ENCODE measurements around the gene HMGCL. TPM values are rescaled to one million over a fixed set of nuclear protein-coding genes. Genes with fewer than 3 reads are reported as not detected.

The HMGCL gene
- total RNA-seq, 1 donor = 39.8 TPM

- Histone ChIP-seq H3K27me3 (ENCODE audit: insufficient read depth, low read length) (peaks cover 4% of the 10 kb centered on the region), H3K36me3 (ENCODE audit: insufficient read depth, low read length) (peaks cover 3% of the 10 kb centered on the region), H2AFZ (ENCODE audit: low read length) (peak within 1 kb of the TSS; percentile 92), H4K20me1 (ENCODE audit: insufficient read depth, low read length) (no peaks in the 10 kb centered on the region), H3K4me2 (ENCODE audit: insufficient read depth, low read length) (peak within 1 kb of the TSS; percentile 99), H3K27ac (ENCODE audit: low read depth, low read length) (peak within 1 kb of the TSS; percentile 51), H3K4me3 (ENCODE audit: insufficient read depth, low read length) (peak within 1 kb of the TSS; percentile 88), H3K9me3 (ENCODE audit: low read depth, low read length) (no peaks in the 10 kb centered on the region), H3K79me2 (ENCODE audit: insufficient read depth, low read length) (peaks cover 7% of the 10 kb centered on the region), H3K4me1 (ENCODE audit: insufficient read depth, low read length) (peaks cover 13% of the 10 kb centered on the region)
- peak; percentile 93 for TF ChIP-seq CTCF (IDR thresholded peaks at IDR 0.05; ENCODE audit: extremely low read depth, low read depth, low read length)
- DNase-seq (ENCODE audit: insufficient read length, low spot score, missing footprints) = peak; percentile 99
These were observed 42.8 kb upstream of the HMGCL start, which contains the start of gene FUCA1 for GRCh38 chr1:23867895-23868556. Gene FUCA1 (minus strand): TSS chr1:23868290. CDS start chr1:23868286, 4 bp downstream.

GRCh38 chr1:23867542-23867894 is 42.3 kb upstream of the HMGCL start:
- H3K9me3 ChIP-seq (ENCODE audit: low read depth, low read length) = no peaks in the 10 kb centered on the region
- peaks cover 13% of the 10 kb centered on the region for H3K4me1 ChIP-seq (ENCODE audit: insufficient read depth, low read length)
- H3K79me2 ChIP-seq (ENCODE audit: insufficient read depth, low read length) = peaks cover 7% of the 10 kb centered on the region
- peaks cover 3% of the 10 kb centered on the region for H3K36me3 ChIP-seq (ENCODE audit: insufficient read depth, low read length)
- H3K4me2 ChIP-seq (ENCODE audit: insufficient read depth, low read length) = peak overlapping the region; percentile 99
- H3K4me3 ChIP-seq (ENCODE audit: insufficient read depth, low read length) = peak overlapping the region; percentile 88
- peak overlapping the region; percentile 92 for H2AFZ ChIP-seq (ENCODE audit: low read length)
- no peaks in the 10 kb centered on the region for H4K20me1 ChIP-seq (ENCODE audit: insufficient read depth, low read length)
- no peak for TF ChIP-seq CTCF (IDR thresholded peaks at IDR 0.05; ENCODE audit: extremely low read depth, low read depth, low read length)
- peaks cover 4% of the 10 kb centered on the region for H3K27me3 ChIP-seq (ENCODE audit: insufficient read depth, low read length)
- no peak for DNase-seq (ENCODE audit: insufficient read length, low spot score, missing footprints)
- no peak overlapping the region for H3K27ac ChIP-seq (ENCODE audit: low read depth, low read length)

- H3K27ac ChIP-seq (ENCODE audit: low read depth, low read length) = peak overlapping the region; percentile 7
- H2AFZ ChIP-seq (ENCODE audit: low read length) = no peak overlapping the region
- H3K9me3 ChIP-seq (ENCODE audit: low read depth, low read length) = no peaks in the 10 kb centered on the region
- peaks cover 4% of the 10 kb centered on the region for H3K27me3 ChIP-seq (ENCODE audit: insufficient read depth, low read length)
- H3K4me3 ChIP-seq (ENCODE audit: insufficient read depth, low read length) = no peak overlapping the region
- DNase-seq (ENCODE audit: insufficient read length, low spot score, missing footprints) = peak; percentile 50
- H3K4me2 ChIP-seq (ENCODE audit: insufficient read depth, low read length) = no peak overlapping the region
- H3K79me2 ChIP-seq (ENCODE audit: insufficient read depth, low read length) = peaks cover 7% of the 10 kb centered on the region
- H4K20me1 ChIP-seq (ENCODE audit: insufficient read depth, low read length) = no peaks in the 10 kb centered on the region
- peaks cover 13% of the 10 kb centered on the region for H3K4me1 ChIP-seq (ENCODE audit: insufficient read depth, low read length)
- no peak for TF ChIP-seq CTCF (IDR thresholded peaks at IDR 0.05; ENCODE audit: extremely low read depth, low read depth, low read length)
- peaks cover 8% of the 10 kb centered on the region for H3K36me3 ChIP-seq (ENCODE audit: insufficient read depth, low read length)
These were observed 40.3 kb upstream of the HMGCL start for GRCh38 chr1:23865543-23865930.

- no peak overlapping the region for H2AFZ ChIP-seq (ENCODE audit: low read length)
- H4K20me1 ChIP-seq (ENCODE audit: insufficient read depth, low read length) = no peaks in the 10 kb centered on the region
- H3K27me3 ChIP-seq (ENCODE audit: insufficient read depth, low read length) = peaks cover 4% of the 10 kb centered on the region
- H3K4me3 ChIP-seq (ENCODE audit: insufficient read depth, low read length) = no peak overlapping the region
- no peak for DNase-seq (ENCODE audit: insufficient read length, low spot score, missing footprints)
- no peak overlapping the region for H3K4me2 ChIP-seq (ENCODE audit: insufficient read depth, low read length)
- TF ChIP-seq CTCF (IDR thresholded peaks at IDR 0.05; ENCODE audit: extremely low read depth, low read depth, low read length) = no peak
- peaks cover 13% of the 10 kb centered on the region for H3K4me1 ChIP-seq (ENCODE audit: insufficient read depth, low read length)
- peaks cover 7% of the 10 kb centered on the region for H3K79me2 ChIP-seq (ENCODE audit: insufficient read depth, low read length)
- H3K27ac ChIP-seq (ENCODE audit: low read depth, low read length) = peak overlapping the region; percentile 7
- H3K9me3 ChIP-seq (ENCODE audit: low read depth, low read length) = no peaks in the 10 kb centered on the region
- H3K36me3 ChIP-seq (ENCODE audit: insufficient read depth, low read length) = peaks cover 8% of the 10 kb centered on the region
These were observed 39.7 kb upstream of the HMGCL start for GRCh38 chr1:23864801-23865542.

Data from osteoblast (primary cell).